Activated CD8-positive, alpha-beta memory T cell treated with anti-CD3 and anti-CD28 coated beads for 1 hour (primary cell): ENCODE measurements around the gene NTM.
"Not testable (repeated sequence)": the region's sequence is repeated elsewhere in the genome, so short reads cannot be mapped to it uniquely, and the experiment has no call there.

Source experiments
- DNase-seq, 2 donors: peaks; one replicate each; pipeline ENCODE4 v3.0.0-alpha.2; 2020; ENCODE audit warnings: low read depth in 1 of 2; ENCODE audit errors: extremely low read depth in 1 of 2

Gene NTM

DNA sequence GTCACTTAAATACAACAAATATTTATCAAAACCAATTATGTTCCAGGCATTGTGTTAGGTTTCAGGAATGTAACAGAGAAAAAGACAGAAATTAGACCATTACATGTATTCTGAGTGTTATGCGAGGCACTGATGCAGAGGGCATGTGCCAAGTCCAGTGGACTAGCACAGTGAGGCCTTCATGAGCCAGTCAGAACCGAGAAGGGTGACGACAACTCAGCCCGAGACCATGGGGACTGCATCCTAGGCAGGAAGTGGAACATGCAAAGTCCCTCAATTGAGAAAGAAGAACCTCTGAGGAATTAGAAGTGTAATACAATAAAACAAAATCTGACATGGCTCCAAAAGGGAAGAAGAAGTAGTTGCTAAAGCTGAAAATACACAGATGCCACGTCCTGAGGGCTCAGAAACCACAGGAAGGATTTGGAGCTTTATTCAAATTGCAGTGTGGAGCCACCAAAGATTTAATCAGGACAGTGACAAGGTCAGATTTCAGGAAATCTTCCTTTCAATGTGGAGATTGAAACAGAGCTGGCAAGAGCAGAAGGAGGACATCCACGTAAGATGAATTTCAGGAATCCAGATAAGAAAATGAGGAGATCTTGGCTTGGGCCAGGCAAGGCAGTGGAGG lies 529.6 kb downstream of the NTM start:
- DNase-seq = no peak

DNA sequence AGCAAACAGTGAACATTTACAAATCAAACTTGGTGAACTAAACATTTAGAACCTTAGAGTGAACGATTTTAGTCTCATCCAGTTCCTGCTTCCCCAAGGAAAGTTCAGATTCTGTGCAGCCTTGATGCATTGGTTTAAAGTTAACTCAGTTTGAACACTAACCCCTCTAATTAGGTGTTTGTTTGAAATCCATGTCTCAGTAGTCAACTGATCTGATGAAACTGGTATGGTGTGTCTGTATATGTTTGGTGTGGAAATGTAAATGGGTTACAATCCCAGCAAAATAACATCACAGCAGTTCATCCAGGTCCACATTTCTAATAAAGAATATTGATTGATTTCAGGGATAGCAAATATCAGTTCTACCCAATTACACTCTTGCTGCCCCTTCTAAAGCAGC lies 532.0 kb downstream of the NTM start:
- DNase-seq = no peak

DNA sequence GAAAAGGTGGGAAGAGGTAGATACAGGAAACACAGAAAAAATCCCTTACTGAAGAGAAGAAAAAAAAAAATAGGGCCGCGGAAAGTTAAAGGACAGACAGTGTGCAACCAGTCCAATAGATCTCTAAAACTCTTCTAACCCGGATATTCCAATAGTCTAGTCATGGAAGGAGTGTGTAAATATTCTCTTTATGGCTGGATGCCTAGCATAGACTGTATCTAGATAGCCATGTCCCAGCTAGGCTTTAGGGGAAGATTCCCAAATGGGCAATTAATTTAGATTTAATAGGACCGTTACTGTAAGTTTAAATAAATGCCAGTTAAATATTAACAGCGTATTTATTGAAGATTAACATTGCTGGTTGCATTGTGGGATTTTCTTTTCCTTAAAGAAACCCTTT lies 532.7 kb downstream of the NTM start:
- no peak for DNase-seq

DNA sequence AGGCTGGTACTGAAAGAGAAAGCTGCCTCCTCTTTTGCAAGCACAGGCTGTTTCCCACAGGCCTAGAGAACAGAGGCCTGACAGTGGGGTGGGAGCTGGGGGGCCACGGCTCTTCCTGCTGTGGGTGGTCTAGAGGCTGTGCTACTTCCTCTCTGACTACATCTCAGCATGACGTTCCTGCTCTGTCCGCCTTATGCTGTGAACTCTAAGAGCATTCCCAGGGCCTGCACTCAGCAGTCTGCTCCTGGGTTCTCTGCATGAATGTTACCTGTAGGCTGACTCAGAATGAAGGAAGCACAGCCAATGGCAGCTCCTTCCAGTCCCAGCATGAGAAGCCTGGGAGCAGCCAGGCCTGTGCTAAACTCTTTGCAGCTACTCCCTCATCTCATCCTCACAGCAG lies 534.3 kb downstream of the NTM start:
- no peak for DNase-seq

DNA sequence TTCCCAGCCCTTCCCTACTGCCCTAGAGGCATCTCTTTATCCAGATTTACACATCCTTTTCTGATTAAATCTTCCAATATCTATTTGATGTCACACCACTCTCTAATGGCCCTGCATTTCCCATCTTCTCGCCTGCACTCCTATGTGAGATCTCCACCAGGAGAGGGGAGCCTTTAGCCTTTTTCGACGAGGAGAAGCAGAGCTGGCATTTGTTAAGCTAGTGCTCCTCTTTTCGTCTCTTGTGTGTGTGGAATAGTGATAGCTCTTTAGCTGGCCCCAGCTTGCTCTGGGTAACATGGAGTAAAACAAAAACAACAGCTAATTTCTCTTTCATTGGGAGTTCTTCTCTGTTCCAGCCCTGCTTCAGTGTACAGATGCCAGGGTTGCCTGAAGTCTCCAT lies 536.5 kb downstream of the NTM start:
- DNase-seq = no peak

DNA sequence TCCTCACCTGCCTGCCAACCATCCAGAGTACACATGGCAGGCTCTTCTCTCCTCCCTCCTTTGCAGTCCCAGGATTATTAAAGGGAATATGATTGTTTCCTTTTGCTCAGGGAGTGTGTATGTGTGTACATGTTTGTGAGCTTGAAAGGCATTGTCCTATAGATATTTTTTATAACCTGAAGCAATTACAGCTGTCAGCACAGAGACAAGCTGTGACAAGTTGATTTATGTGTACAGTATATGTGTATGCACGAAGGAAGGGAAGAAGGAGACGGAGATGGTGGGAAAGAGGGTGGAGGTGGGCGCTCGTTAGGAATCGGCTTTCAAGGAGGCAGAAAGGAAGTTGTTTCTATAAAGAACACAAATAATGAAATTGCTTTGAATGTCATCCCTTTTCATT lies 537.0 kb downstream of the NTM start:
- no peak for DNase-seq

DNA sequence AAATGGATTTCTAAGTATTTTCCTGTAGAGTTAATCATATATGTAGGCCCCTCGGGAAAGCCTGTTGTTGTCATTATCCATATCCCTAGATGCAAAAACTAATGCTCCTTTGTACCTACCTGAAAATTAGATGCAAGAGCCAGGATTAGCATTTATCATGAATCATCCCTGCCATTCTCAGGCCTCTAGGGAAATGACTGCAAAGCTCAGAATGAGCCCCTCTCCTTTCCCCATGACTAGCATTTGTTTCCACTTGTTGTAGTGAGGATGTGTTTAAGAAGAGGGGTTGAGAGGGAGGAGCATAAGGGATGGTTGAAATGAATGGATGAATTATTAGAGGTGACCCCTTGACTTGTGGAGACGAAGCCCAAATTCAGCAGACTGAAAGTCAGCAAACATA lies 537.9 kb downstream of the NTM start:
- DNase-seq = no peak

DNA sequence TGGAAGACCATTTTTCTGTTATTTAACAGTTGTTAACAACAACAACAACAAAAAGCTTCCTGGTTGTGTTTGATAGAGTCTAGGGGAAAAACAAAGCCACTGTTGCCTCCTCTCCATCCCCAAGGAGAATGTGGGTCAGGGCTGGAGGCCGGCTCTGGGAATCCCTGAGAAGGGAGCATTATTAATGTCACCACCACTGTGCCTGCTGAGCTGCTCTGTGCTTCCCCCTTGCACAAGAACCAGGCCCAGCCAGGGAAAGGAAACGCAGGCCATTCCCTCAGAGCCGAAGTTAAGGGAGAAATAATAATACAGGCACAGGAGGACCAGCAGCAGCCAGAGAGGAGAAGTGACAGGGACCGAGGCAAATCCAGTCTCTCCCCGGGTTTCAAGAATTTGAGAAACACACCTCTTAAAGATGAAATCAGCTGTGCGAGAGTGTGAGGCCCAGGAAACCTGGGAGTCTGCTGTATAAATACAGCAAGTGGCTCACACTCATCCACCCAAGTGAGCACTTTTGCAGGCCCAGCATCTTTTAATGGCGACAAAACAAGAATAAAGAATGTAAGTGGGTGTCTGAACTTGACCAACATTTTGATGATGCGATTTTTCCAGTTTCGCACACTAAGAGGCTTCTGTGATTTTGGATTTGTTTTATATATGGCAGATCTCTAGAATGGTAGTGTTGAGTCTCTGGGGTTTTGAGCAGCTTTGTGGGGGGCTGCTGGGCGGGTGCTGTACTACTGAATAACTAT lies 539.2 kb downstream of the NTM start:
- no peak for DNase-seq

DNA sequence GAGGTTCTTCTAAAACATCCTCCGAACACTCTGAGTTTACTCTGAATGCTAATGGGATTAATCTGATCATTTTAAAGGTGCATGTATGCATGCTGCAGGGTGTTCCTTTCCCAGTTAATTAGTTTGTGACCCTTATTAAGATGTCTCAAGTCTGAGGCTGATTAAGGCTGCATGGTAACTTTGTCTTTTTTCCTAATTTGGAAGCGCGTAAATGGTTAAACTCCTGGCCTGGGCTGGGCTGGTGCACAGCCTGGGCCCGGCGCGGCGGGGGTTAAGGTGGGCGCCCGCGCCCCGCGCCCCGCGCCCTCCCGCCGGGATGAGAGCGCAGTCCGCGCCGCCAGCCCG lies 539.7 kb downstream of the NTM start:
- DNase-seq = no peak

DNA sequence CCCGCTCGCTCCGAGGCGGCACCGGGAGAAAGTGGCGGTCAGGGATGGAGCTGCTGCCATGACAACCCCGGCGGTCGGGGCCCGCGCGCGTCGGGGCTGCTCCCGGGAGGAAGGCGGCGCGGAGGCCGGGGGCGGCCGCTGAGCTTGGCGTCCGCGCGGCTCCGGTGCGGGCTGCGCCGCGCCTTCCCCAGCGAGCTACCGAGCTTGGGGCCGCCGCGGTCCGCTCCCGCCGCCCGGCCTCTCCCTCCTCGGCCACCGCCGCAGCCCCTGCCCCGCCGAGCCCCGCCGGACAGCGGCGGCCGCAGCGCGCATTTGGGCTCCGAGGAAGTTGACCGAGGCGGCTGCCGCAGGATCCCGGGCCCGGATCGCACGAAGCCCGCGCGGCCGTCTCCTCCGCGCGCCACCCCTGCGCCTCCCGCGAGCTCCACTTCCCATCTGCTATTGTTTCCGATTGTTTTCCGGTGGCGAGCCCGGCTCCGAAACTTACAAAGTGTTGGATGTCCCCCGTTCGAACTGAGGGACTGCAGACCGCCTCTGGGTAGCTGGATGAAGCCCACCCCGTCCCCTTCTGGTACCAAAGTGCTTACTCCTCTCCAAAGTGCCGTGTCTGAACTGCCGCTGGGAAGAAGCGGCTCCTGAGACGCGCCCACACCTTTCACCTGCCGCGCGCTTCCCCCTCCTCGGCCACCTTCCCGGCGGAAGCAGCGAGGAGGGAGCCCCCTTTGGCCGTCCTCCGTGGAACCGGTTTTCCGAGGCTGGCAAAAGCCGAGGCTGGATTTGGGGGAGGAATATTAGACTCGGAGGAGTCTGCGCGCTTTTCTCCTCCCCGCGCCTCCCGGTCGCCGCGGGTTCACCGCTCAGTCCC lies 540.3 kb downstream of the NTM start:
- no peak for DNase-seq

DNA sequence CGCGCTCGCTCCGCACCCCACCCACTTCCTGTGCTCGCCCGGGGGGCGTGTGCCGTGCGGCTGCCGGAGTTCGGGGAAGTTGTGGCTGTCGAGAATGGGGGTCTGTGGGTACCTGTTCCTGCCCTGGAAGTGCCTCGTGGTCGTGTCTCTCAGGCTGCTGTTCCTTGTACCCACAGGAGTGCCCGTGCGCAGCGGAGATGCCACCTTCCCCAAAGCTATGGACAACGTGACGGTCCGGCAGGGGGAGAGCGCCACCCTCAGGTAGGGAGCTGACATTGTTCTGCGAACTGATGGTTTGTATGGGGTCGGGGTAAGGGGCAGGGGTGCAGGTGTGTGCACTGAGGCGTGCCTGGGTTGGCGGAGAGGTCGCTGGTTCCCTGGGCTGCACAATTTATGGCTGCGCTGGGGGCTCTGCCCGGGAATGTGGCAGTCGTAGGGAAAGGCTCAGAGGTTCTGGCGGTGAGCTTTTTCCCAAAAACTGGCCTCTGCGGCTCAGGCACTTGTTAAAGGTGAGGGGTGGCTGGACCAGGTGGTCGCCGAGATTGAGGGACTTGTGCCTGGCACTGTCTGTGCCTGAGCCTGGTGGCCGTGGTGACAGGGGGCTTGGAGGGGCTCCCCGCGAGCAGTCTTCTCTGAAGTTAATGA lies 541.1 kb downstream of the NTM start:
- DNase-seq = not testable (repeated sequence)

DNA sequence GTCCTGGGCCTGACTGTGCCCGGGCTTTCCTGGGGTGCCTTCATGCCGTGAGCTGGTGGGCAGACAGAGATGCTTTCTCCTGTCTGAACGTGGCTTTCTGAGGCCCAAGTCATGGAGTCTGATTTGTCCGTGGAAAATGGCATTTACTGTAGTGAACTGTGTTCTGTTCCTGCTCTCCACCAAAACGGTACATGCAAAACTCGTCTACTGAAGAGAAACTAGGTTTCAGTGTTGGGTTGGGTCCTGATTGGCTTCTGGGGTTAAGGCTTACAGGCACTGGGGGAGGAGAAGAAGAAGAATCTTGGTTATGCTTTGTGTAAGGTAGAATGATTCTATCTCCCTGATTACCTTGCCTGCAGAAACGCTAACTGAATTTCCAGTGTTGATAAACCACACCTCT lies 541.7 kb downstream of the NTM start:
- no peak for DNase-seq

DNA sequence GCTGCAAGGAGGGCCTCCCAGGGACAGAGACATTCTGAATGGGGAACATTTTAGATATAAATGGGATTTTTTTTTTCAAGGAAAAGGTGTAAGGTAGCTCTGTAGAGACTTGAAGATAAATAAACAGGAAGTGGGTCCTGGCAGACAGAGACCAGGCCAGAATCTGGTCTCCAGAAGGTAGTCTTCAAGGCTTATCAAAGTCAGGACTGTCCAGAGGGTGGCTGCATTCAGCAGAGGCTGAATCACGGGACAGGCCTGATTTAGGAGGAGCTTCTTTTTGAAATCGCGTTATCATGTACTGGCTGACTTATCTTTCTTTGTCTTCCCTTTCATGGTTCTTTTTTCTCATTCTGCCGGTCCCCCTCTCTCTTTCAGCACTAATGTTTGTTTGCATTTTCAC lies 542.9 kb downstream of the NTM start:
- DNase-seq = no peak

DNA sequence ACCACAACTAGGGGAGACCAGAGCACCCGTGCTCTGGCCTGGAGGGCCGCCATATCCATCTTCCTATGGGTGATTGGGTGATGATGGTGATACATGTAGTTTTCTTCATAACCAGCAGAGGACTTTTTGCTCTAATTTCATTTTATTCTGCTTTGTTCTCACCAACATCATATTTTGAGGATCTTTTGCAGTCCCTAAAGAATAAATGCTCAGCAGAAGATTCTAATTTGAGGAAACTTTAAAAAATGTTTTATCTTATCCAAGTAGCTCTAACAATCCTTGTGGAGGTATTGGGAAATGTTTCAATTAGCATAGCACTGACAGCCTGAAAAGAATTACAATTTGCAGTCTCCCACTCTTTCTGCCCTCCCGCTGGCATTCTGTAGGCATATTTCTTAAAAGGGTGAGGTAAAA lies 544.0 kb downstream of the NTM start:
- DNase-seq = no peak

DNA sequence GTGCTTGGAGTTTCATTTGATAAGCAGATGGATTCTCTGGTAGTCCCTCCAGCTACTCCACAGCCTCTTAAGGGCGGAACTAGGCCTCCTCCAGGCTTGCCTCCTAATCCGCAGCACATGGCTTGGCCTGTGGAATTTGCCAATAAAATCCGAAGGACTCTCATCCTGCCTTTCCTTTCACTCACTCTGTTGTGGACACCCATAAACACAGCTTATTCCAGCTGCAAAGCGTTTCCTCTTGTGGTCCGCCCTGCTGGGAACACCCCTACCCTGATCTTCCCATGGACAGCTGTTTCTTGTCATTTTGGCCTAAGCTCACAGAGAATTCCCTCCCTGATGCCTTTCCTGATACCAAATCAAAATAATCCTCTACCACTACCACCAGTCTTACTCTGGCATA lies 546.2 kb downstream of the NTM start:
- no peak for DNase-seq

DNA sequence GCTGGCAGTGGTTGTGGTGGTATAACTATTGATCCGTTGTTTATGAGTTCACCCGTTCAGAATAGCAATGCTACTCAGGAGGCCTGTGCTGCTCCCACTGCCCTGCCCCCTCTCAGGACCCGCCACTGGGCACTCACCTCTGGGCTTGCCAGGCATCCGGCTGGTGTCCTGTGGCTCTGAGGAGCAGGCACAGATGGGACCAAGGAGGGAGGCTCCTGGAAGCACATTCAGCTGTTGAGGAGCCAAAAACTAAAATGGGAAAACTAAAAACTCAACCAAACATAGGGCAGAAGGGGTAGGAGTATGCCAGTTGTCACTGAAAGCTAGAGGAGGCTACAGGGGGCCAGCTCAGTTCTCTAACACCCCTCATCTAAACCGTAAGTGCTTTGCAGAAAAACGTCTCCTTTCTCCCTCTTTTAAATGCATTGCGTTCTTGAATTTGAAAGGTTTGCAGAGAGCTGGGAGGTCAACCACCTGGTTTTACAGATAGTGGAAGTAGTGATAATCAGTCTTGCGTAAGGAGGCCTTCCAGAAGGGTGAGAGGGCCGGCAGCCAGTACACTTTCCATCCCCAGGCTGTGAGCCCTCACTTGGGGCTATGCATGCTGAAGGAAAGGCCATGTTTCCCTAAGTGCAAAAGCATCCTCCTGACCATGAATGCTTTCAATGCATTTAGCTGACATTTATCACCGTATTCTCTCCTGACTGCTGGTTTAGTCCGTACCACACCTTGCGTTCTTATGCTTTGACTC lies 547.4 kb downstream of the NTM start:
- DNase-seq = no peak

DNA sequence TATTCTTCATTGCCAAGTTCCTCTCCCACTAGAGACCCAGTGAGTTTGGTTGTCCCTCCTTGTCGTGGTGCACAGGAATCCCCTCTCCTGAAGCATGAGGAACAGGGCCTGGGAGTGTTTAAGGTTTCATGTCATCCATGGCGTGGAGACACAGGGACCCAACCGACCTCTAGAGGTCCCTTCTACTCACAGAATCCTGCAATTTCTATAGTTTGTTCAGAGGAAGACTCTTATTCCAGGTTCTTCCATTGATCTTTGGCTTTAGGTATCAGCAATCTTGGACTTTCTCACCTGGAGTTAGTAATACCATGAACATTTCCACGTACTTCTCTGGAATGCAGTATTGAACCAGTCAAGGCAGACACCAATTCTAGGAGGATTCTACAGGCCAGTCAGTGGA lies 548.2 kb downstream of the NTM start:
- DNase-seq = no peak

DNA sequence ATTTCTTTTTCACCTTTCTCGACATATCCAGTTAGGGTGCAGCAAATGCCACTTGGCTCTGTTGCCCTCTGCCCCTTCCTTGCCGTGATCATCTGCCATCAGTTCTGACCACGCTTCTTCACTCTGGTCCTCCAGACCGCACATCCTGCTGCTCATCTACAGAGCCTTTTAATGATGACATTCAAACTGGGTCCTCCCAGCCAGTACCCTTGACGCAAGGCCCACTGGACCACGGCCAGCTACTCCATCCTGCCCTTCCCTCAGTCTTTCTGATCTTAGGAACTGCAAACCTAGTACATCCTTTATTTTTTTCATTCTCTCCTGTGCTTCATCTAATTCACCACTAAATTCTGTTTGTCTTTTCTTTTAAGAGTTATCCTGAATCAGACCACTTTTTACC lies 551.8 kb downstream of the NTM start:
- no peak for DNase-seq

DNA sequence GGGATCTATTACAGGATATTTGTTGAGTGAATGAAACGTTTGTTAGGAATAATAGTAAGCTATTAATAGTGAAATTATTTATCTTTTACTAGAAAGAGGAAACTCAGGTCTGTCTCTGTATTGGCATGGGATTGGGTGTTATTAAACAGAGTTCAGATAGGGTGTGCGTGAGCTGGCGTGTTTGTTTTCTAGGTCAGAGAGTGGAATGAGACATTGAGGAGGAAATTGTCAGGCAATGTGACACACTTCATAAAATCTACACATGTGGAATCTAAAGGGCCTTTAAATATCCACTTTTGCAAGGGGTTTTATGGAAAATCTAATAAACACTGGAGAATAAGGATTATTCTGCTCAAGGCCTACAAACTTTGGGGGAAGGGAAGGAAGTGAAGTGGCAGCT lies 552.9 kb downstream of the NTM start:
- no peak for DNase-seq

DNA sequence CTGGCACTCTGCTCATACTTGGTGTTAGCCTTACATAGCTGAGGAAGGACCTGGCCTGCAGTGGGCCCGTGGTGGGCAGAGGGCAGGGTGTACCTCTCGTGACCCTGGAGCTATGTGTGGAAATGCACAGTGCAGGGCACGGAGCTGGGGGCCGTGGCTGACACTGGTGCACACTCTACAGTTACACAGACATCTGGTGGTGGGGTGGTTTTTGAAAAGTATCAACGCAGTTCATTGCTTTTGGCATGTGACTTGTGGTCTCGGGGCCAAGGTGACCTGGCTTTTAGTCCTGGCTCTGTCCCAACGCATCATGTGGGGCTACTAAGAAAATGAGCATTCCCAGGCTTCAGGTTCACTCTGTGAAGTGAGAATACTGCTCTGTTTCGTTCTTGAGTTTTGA lies 553.6 kb downstream of the NTM start:
- DNase-seq = no peak
